T-helper 2 cell treated with Interferon-gamma antibody and Interleukin-4, amounts not matched to agents 5 μg/mL and 100 μg/mL, for 36 hours (primary cell): ENCODE data around the gene DIS3.
"Not testable (repeated sequence)": the region's sequence is repeated elsewhere in the genome, so short reads cannot be mapped to it uniquely, and the experiment has no call there.

Experiments
- DNase-seq: peaks from one replicate; pipeline ENCODE4 v3.0.0; 2021; ENCODE audit warnings: low spot score
- H3K27ac Mint-ChIP-seq: one replicate; pipeline ENCODE4 v1.8.0; 2021; ENCODE audit warnings: mild to moderate bottlenecking, mixed read lengths
- H3K27me3 Mint-ChIP-seq: one replicate; pipeline ENCODE4 v1.8.0; 2021; ENCODE audit warnings: low read depth, mixed read lengths
- H3K36me3 Mint-ChIP-seq: one replicate; pipeline ENCODE4 v1.8.0; 2021; ENCODE audit warnings: low read depth, mixed read lengths
- H3K4me1 Mint-ChIP-seq: one replicate; pipeline ENCODE4 v1.8.0; 2021; ENCODE audit warnings: low read depth, mixed read lengths
- H3K4me3 Mint-ChIP-seq: one replicate; pipeline ENCODE4 v1.8.0; 2022; ENCODE audit warnings: mild to moderate bottlenecking, moderate library complexity, mixed read lengths
- H3K9me3 Mint-ChIP-seq: one replicate; pipeline ENCODE4 v1.8.0; 2021; ENCODE audit warnings: mixed read lengths

Gene DIS3

GRCh38 chr13:72782717-72783116 lies 1.0 kb upstream of the DIS3 start:
- H3K4me1 Mint-ChIP-seq = peaks cover 43% of the 10 kb centered on the region
- DNase-seq = no peak
- H3K4me3 Mint-ChIP-seq = peak overlapping the region; percentile 93
- H3K27me3 Mint-ChIP-seq = no peaks in the 10 kb centered on the region
- H3K27ac Mint-ChIP-seq = peak overlapping the region; percentile 98
- peaks cover 33% of the 10 kb centered on the region for H3K36me3 Mint-ChIP-seq
- H3K9me3 Mint-ChIP-seq = no peaks in the 10 kb centered on the region

- H3K4me3 Mint-ChIP-seq = no peak overlapping the region
- peaks cover 11% of the 10 kb centered on the region for H3K4me1 Mint-ChIP-seq
- DNase-seq = no peak
- H3K27me3 Mint-ChIP-seq = no peaks in the 10 kb centered on the region
- H3K9me3 Mint-ChIP-seq = no peaks in the 10 kb centered on the region
- peaks cover 58% of the 10 kb centered on the region for H3K36me3 Mint-ChIP-seq
- no peak overlapping the region for H3K27ac Mint-ChIP-seq
These were observed 7.7 kb downstream of the DIS3 start for GRCh38 chr13:72774019-72774418.

GRCh38 chr13:72763411-72763810 lies 18.3 kb downstream of the DIS3 start:
- H3K4me1 Mint-ChIP-seq = no peaks in the 10 kb centered on the region
- H3K27ac Mint-ChIP-seq = no peak overlapping the region
- H3K4me3 Mint-ChIP-seq = no peak overlapping the region
- H3K36me3 Mint-ChIP-seq = peaks cover 75% of the 10 kb centered on the region
- no peaks in the 10 kb centered on the region for H3K9me3 Mint-ChIP-seq
- DNase-seq = no peak
- no peaks in the 10 kb centered on the region for H3K27me3 Mint-ChIP-seq

- H3K9me3 Mint-ChIP-seq = no peaks in the 10 kb centered on the region
- H3K36me3 Mint-ChIP-seq = peaks cover 63% of the 10 kb centered on the region
- H3K27me3 Mint-ChIP-seq = no peaks in the 10 kb centered on the region
- no peak for DNase-seq
- H3K4me1 Mint-ChIP-seq = no peaks in the 10 kb centered on the region
- no peak overlapping the region for H3K4me3 Mint-ChIP-seq
- H3K27ac Mint-ChIP-seq = no peak overlapping the region
These were observed 21.5 kb downstream of the DIS3 start for GRCh38 chr13:72760189-72760588.

- no peaks in the 10 kb centered on the region for H3K4me1 Mint-ChIP-seq
- H3K9me3 Mint-ChIP-seq = no peaks in the 10 kb centered on the region
- H3K36me3 Mint-ChIP-seq = peaks cover 60% of the 10 kb centered on the region
- H3K27ac Mint-ChIP-seq = no peak overlapping the region
- DNase-seq = no peak
- no peak overlapping the region for H3K4me3 Mint-ChIP-seq
- no peaks in the 10 kb centered on the region for H3K27me3 Mint-ChIP-seq
These were observed 23.7 kb downstream of the DIS3 start for GRCh38 chr13:72757792-72758535.

- Mint-ChIP-seq H3K27me3 (no peaks in the 10 kb centered on the region), H3K36me3 (peaks cover 64% of the 10 kb centered on the region)
These were observed 27.6 kb downstream of the DIS3 start for GRCh38 chr13:72754111-72754510.

GRCh38 chr13:72751220-72751619 lies 30.5 kb downstream of the DIS3 start:
- DNase-seq = no peak
- Mint-ChIP-seq H3K27me3 (no peaks in the 10 kb centered on the region), H3K9me3 (no peaks in the 10 kb centered on the region), H3K4me3 (no peak overlapping the region), H3K36me3 (peaks cover 74% of the 10 kb centered on the region), H3K27ac (no peak overlapping the region), H3K4me1 (peaks cover 12% of the 10 kb centered on the region)

More at GRCh38 chr13:72754111-72754510, 27.6 kb downstream of the DIS3 start:
- Mint-ChIP-seq H3K4me3 (no peak overlapping the region), H3K9me3 (no peaks in the 10 kb centered on the region), H3K27ac (no peak overlapping the region), H3K4me1 (peaks cover 9% of the 10 kb centered on the region)
- DNase-seq = no peak

- Mint-ChIP-seq H3K4me1 (peaks cover 17% of the 10 kb centered on the region), H3K9me3 (no peaks in the 10 kb centered on the region), H3K4me3 (no peak overlapping the region), H3K27me3 (no peaks in the 10 kb centered on the region), H3K36me3 (peaks cover 61% of the 10 kb centered on the region), H3K27ac (no peak overlapping the region)
- no peak for DNase-seq
These were observed 36.4 kb downstream of the DIS3 start for GRCh38 chr13:72745260-72745659.

- Mint-ChIP-seq H3K4me1 (peaks cover 34% of the 10 kb centered on the region), H3K9me3 (no peaks in the 10 kb centered on the region), H3K36me3 (peaks cover 63% of the 10 kb centered on the region), H3K4me3 (no peak overlapping the region), H3K27me3 (no peaks in the 10 kb centered on the region), H3K27ac (no peak overlapping the region)
- no peak for DNase-seq
These were observed 41.7 kb downstream of the DIS3 start for GRCh38 chr13:72740015-72740414.

GRCh38 chr13:72737033-72737432 lies 44.7 kb downstream of the DIS3 start:
- peaks cover 5% of the 10 kb centered on the region for H3K9me3 Mint-ChIP-seq
- no peaks in the 10 kb centered on the region for H3K27me3 Mint-ChIP-seq
- peaks cover 66% of the 10 kb centered on the region for H3K36me3 Mint-ChIP-seq
- H3K27ac Mint-ChIP-seq = no peak overlapping the region
- H3K4me1 Mint-ChIP-seq = peaks cover 44% of the 10 kb centered on the region
- H3K4me3 Mint-ChIP-seq = no peak overlapping the region
- DNase-seq = no peak

GRCh38 chr13:72728290-72728605 lies 53.5 kb downstream of the DIS3 start:
- peaks cover 43% of the 10 kb centered on the region for H3K4me1 Mint-ChIP-seq
- DNase-seq = no peak
- H3K36me3 Mint-ChIP-seq = peaks cover 53% of the 10 kb centered on the region

GRCh38 chr13:72727417-72728289 lies 54.0 kb downstream of the DIS3 start, which contains the start of the genes BORA and MZT1:
TSS of gene BORA (plus strand) at chr13:72727923. CDS start at chr13:72728941, 1,018 bp downstream.
TSS of gene MZT1 (minus strand) at chr13:72727629. CDS start at chr13:72727602, 27 bp downstream.
- peak within 1 kb of the TSS; percentile 94 for H3K27ac Mint-ChIP-seq
- DNase-seq = peak; percentile 98
- no peaks in the 10 kb centered on the region for H3K27me3 Mint-ChIP-seq
- H3K36me3 Mint-ChIP-seq = peaks cover 54% of the 10 kb centered on the region
- peaks cover 46% of the 10 kb centered on the region for H3K4me1 Mint-ChIP-seq
- H3K4me3 Mint-ChIP-seq = peak within 1 kb of the TSS; percentile 96
- H3K9me3 Mint-ChIP-seq = no peaks in the 10 kb centered on the region

More at GRCh38 chr13:72728290-72728605, 53.5 kb downstream of the DIS3 start:
- Mint-ChIP-seq H3K27me3 (no peaks in the 10 kb centered on the region), H3K27ac (peak overlapping the region; percentile 94), H3K9me3 (peaks cover under 1% of the 10 kb centered on the region), H3K4me3 (peak overlapping the region; percentile 96)

- H3K4me1 Mint-ChIP-seq = peaks cover 50% of the 10 kb centered on the region
- peak overlapping the region; percentile 94 for H3K27ac Mint-ChIP-seq
- H3K4me3 Mint-ChIP-seq = peak overlapping the region; percentile 96
- peaks cover 53% of the 10 kb centered on the region for H3K36me3 Mint-ChIP-seq
- DNase-seq = peak; percentile 54
- H3K27me3 Mint-ChIP-seq = no peaks in the 10 kb centered on the region
- no peaks in the 10 kb centered on the region for H3K9me3 Mint-ChIP-seq
These were observed 54.8 kb downstream of the DIS3 start for GRCh38 chr13:72726726-72727416.

GRCh38 chr13:72726185-72726584 lies 55.5 kb downstream of the DIS3 start:
- Mint-ChIP-seq H3K4me3 (peak overlapping the region; percentile 96), H3K36me3 (peaks cover 53% of the 10 kb centered on the region), H3K4me1 (peaks cover 48% of the 10 kb centered on the region), H3K27ac (peak overlapping the region; percentile 94)
- DNase-seq, H3K27me3 Mint-ChIP-seq, H3K9me3 Mint-ChIP-seq: not testable (repeated sequence)
